Measurements from ENCODE around the gene SLAMF8.

The SLAMF8 gene

DNA sequence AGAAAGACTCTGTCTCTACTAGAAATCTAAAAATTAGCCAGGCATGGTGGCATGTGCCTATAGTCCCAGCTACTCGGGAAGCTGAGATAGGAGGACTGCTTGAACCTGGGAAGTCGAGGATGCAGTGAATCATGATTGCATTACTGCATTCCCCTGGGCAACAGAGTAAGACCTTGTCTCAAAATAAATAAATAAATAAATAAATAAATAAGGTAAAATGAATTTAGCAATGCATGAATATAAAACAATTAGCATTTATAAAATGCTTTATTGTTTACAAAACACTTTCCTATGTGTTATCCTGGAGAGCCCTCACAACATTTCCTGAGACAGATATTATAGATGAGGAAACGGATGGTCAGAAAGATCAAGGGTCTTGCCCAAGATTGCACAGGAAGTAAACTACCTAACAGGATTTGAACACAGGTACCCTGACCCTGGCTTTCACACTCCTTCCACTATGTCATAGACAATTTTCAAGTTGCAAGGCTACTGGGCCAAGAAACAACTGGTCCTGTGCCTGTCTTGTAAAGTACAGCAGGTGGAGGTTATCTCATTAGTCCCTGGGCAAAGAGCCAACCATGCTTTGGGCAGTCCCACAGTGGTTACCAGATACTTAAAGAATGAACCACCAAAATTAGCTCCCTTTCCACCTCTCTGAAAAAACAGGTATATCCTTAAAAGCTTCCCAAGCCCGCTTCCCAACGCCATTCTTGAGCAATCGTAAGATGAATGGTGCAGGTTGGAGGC is 51.2 kb downstream of the SLAMF8 start:
- DNase-seq: no peak

DNA sequence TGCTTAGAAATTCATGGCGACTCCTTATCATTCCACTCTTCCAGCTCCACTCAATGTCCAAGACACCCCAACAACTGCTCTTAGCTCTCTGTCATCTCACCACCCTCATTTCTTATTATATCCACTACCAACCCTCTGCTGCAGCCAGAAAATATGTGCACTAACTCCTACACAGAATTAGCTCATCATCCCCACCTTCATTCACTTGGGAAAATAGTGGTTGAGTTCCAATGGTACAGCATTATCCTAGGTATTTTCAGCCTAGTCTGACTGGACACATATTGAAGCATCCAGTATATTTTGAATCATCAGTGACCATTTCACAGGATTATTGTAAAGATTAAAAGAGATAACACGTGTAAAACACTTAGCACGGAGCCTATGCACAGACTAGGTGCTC is 52.5 kb downstream of the SLAMF8 start:
- DNase-seq: no peak

DNA sequence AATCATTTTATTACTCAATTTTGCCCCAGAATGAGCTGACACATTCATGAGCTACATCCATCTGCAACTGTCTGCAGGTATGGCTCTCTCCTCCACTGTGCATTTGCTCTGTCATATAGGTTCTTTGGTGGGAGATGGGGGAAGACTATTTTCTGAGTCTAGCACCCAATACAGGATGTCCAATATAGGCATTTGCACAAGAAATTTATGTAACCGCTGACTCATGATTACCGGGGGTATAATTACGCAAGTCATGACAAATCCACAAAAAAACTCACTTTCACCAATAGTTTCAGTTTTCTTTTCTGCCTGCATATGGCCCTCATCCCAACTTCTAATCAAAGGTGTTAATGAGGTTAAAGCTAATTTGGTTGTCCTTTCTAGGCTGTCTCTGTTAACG is 53.3 kb downstream of the SLAMF8 start:
- no peak for DNase-seq

DNA sequence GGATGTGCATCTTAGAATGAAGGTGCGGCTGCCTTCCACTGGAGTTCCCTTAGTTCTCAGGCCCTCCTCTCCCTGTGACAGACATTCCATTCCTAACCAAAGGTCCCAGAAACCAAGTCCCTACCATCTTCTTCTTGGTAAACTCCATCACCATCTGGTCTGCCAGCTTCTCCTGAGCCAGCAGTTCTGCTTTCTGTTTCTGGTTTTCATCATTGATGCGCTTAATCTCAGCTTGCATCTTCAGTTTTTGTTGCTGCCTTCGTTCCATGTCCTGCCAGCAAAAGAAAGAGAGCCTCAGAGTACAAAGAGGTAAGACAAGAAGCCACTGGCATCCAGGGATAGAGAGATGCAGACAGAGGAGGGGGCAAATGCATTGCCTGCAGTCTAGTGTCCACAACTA is 53.8 kb downstream of the SLAMF8 start:
- no peak for DNase-seq

DNA sequence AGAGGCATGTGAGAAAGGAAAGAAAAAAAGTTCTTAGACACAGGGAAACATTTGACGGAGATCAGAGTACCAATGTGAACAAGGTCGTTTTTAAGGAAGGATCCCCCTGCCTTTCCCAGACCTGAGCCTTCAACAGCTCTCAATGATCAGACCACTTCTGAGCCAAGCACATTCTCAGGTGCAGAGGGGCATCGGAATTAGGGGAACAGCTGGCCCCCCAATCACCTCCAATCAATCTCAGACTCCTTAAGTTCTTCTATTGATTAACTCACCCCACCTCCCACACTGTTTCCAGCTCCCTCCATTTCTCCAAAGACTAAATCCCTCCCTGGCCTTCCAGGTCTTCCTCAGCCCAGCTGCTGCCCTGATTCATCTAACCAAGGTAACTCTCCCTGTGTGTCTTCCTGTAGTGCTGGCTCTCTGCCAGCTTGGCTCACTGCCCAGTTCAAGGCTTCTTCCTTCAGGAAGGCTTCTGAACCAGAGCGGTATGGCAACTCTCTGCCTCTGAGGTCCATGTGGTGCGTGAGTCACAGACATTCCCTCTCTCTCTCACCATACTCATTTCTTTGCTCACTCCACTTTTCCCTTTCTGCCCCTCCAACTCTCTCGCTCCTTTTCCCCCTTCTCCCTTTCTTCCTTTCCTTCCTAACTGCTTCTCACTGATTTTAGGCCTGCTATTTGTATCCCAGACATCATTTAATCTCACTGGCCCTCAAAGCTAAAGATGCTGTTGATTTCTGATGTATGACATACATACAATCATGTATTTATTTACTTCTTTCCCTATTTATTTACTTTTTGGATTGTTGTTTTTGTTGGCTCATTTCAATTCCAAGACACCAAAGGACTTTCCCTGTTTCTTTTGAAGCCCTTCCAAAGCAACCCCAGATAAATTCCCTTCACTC is 55.2 kb downstream of the SLAMF8 start:
- DNase-seq: peak; percentile 42 to 43

DNA sequence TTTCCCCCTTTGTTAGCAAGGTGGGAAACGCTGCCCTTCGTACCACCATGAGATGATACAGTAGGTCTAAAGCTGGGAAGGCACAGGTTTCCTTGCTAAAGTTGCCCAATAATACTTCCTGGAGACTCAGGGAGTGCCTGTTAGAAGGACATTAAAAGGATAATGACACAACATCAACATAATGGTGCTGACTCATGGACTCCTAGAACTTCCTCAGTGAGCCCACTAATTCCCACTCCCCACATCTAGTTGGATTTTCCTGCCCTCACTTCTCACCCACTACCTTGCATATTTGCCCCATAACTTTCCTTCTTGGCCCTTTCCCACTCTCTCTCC is 55.8 kb downstream of the SLAMF8 start:
- no peak for DNase-seq

DNA sequence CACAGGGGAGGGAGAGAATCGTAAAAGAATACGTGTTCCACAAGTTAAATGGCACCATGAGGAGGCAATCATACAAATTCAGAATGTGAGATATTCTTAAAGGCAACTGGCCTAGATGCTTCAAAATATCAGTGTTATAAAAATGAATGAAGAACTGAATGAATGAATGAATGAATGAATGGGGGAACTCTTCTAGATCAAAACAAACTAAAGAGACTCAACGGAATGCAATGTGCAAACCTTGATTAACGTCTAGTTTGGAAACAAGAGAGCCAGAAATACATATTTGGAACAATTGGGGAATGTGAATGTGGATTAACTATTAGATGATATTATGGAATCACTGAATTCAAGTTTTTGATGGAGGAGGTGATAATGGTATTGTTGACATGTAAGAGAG is 56.5 kb downstream of the SLAMF8 start:
- DNase-seq: no peak

DNA sequence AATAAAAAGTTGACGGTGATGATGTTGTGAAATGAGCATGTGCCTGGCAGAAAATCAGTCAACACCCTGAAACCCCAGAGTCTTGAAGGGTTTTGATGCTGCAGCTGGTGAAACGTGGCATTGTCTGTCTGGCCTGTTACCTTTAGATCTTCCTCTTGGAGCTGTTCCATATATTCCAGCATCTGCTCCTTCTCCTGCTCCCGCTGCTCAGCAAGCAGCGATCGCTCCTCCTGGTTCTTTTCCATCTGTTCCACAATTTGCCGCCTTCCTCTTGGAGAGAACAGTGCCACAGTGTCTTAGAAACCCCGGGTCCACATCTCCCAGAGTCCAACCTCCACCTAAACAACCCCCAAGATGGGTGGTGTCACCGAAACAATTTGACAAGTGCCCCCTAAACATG is 57.6 kb downstream of the SLAMF8 start:
- no peak for DNase-seq
